NT2/D1 (cell line): ENCODE measurements around the gene INS.

Experiments used
- SUZ12 ChIP-seq: IDR thresholded peaks from 2 replicates; pipeline ENCODE4 v1.6.1; 2011; ENCODE audit not compliant: insufficient read length, insufficient read depth; ENCODE audit errors: extremely low read depth
- YY1 ChIP-seq: IDR thresholded peaks from 2 replicates; pipeline ENCODE4 v1.6.1; 2011; ENCODE audit not compliant: insufficient read length, insufficient read depth
- ZNF274 ChIP-seq: IDR thresholded peaks from 2 replicates; pipeline ENCODE4 v1.6.1; 2011; ENCODE audit warnings: mild to moderate bottlenecking, low read depth, low read length

DNA sequence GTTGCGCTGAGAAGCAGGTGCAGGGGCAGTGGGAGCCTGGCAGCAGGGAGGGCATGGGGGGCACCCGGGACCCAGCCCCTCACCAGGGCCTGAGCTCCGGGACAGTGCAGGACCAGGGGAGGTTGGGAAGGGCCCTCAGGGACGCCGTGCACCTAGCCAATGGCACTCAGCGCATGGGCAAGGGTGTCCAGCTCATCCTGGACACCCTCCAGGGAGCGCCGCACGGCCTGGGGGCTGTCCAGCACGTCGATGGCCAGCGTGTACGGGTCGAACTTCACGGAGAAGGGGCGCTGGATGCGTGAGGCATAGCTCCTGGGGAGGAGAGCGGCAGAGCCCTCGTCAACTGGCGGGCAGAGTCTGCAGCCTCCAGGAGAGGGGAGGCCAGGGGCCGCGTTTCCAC lies 3.1 kb upstream of the INS start:
- TF ChIP-seq YY1 (no peak), SUZ12 (no peak), ZNF274 (no peak)
